GM19452 (cell line): ENCODE measurements around the gene UBE2I.
A peak's percentile ranks its signal among the peaks of the same experiment; 100 is the strongest.

ENCODE experiments used
- ATAC-seq: cut with Tn5 transposase; IDR thresholded peaks from one replicate; pipeline ENCODE4 v1.9.1; 2021; ENCODE audit not compliant: unreplicated experiment

UBE2I gene

GRCh38 chr16:1341495-1342420 lies 32.3 kb downstream of the UBE2I start:
- no peak for ATAC-seq

- ATAC-seq: peak; percentile 78
These were observed 33.3 kb downstream of the UBE2I start for GRCh38 chr16:1342526-1343427.

- no peak for ATAC-seq
These were observed 34.2 kb downstream of the UBE2I start for GRCh38 chr16:1343428-1344242.

- ATAC-seq: no peak
These were observed 35.1 kb downstream of the UBE2I start for GRCh38 chr16:1344499-1344898.

GRCh38 chr16:1345087-1345486 lies 35.7 kb downstream of the UBE2I start:
- no peak for ATAC-seq

- no peak for ATAC-seq
These were observed 36.4 kb downstream of the UBE2I start for GRCh38 chr16:1345651-1346421.

- no peak for ATAC-seq
These were observed 37.2 kb downstream of the UBE2I start for GRCh38 chr16:1346422-1347285.

- no peak for ATAC-seq
These were observed 37.9 kb downstream of the UBE2I start for GRCh38 chr16:1347286-1347855.

GRCh38 chr16:1347962-1348361 lies 38.5 kb downstream of the UBE2I start:
- ATAC-seq: no peak

GRCh38 chr16:1348441-1348840 lies 39.0 kb downstream of the UBE2I start:
- ATAC-seq: no peak

GRCh38 chr16:1348926-1349325 lies 39.5 kb downstream of the UBE2I start:
- ATAC-seq: no peak

GRCh38 chr16:1349351-1349750 lies 39.9 kb downstream of the UBE2I start:
- no peak for ATAC-seq

GRCh38 chr16:1349951-1350350 lies 40.5 kb downstream of the UBE2I start:
- ATAC-seq: no peak

- ATAC-seq: no peak
These were observed 41.3 kb downstream of the UBE2I start for GRCh38 chr16:1350691-1351090.

- peak; percentile 15 for ATAC-seq
These were observed 41.8 kb downstream of the UBE2I start for GRCh38 chr16:1351215-1351581.

- peak; percentile 68 for ATAC-seq
These were observed 42.3 kb downstream of the UBE2I start, which contains the start of the genes GNPTG and TSR3 for GRCh38 chr16:1351582-1352362. TSS of gene GNPTG (plus strand) at chr16:1351931. CDS start at chr16:1351966, 35 bp downstream. TSS of gene TSR3 (minus strand) at chr16:1351878. CDS start at chr16:1351804, 74 bp downstream.

- ATAC-seq: no peak
These were observed 45.5 kb downstream of the UBE2I start for GRCh38 chr16:1354815-1355540.
